Prostate gland (tissue), 2 donors: ENCODE measurements around the gene S100A5. TPM values are rescaled to one million over a fixed set of nuclear protein-coding genes. Genes with fewer than 3 reads are reported as not detected.
"Not testable (repeated sequence)": the region's sequence is repeated elsewhere in the genome, so short reads cannot be mapped to it uniquely, and the experiment has no call there.

Experiments used
- DNase-seq: peaks from one replicate; pipeline ENCODE4 v3.0.0-alpha.2; 2019; ENCODE audit warnings: low spot score
- H3K27ac ChIP-seq, 2 donors: fragments of 200-600 bp; sonication (generic); 2 replicates each; pipeline ENCODE4 v1.5.1; 2017 to 2019
- H3K27me3 ChIP-seq: fragments of 200-600 bp; sonication (generic); replicated peaks from 2 replicates; pipeline ENCODE4 v1.5.1; 2019; ENCODE audit not compliant: insufficient read depth
- H3K36me3 ChIP-seq, 2 donors: fragments of 200-600 bp; sonication (generic); 1 replicate in 1 of 2; 2 replicates in 1 of 2; pipeline versions ENCODE4 v1.5.1 to v1.8.1; 2017 to 2019
- H3K4me1 ChIP-seq: fragments of 200-600 bp; sonication (generic); replicated peaks from 2 replicates; pipeline ENCODE4 v1.5.1; 2019
- H3K4me3 ChIP-seq, 2 donors: fragments of 200-600 bp; sonication (generic); 2 replicates each; pipeline ENCODE4 v1.5.1; 2017 to 2019
- H3K9me3 ChIP-seq: fragments of 200-600 bp; sonication (generic); 2 replicates; pipeline ENCODE4 v1.5.1; 2017
- POLR2A ChIP-seq: fragments of 450-650 bp; IDR thresholded peaks from one replicate; pipeline ENCODE4 v1.6.1; 2016; ENCODE audit warnings: antibody characterized with exemption, mild to moderate bottlenecking
- POLR2AphosphoS5 ChIP-seq: sonication (generic); formaldehyde crosslinking; IDR thresholded peaks from one replicate; pipeline ENCODE4 v1.6.1; 2017; ENCODE audit warnings: antibody characterized with exemption
- WGBS: methylation state at CpG from one replicate; pipeline ENCODE4 v1.1.5; 2018; 5-methylcytosine and 5-hydroxymethylcytosine counted together
- intact Hi-C: fragments of 100-400 bp; cut with DNase I; formaldehyde crosslinking; loops from one replicate; pipeline ENCODE4 v1.14.2; 2022
- total RNA-seq, 2 donors: library from RNA; depleted of rRNA; stranded (reverse); fragments of >200 nt; gene quantifications; one replicate each; pipeline ENCODE4 v1.1.0, GENCODE V29; 2016
- TF ChIP-seq, protein P1 (sequence below), 4 experiments: fragments of 200-600 bp in 2 of 4; fragments of 450-650 bp in 2 of 4; sonication (generic) in 2 of 4; IDR thresholded peaks; 1 replicate in 3 of 4; 2 replicates in 1 of 4; pipeline ENCODE4 v1.5.1; 2016 to 2019; ENCODE audit warnings: antibody characterized with exemption in 4 of 4, mild to moderate bottlenecking in 2 of 4, moderate library complexity in 2 of 4

The S100A5 gene
- total RNA-seq, 2 donors from 2014 or later = not detected

GRCh38 chr1:153577624-153578051 lies 36.9 kb upstream of the S100A5 start:
- Histone ChIP-seq H3K4me1 (no peaks in the 10 kb centered on the region), H3K36me3 (no peaks in the 10 kb centered on the region), H3K27me3 (no peaks in the 10 kb centered on the region), H3K4me3 (no peak overlapping the region), H3K27ac (no peak overlapping the region), H3K9me3 (no peaks in the 10 kb centered on the region)
- WGBS = 40% methylated on average over 9 of the region's 9 CpGs
- intact Hi-C loops = no loop called here
- TF ChIP-seq, protein P1, sequence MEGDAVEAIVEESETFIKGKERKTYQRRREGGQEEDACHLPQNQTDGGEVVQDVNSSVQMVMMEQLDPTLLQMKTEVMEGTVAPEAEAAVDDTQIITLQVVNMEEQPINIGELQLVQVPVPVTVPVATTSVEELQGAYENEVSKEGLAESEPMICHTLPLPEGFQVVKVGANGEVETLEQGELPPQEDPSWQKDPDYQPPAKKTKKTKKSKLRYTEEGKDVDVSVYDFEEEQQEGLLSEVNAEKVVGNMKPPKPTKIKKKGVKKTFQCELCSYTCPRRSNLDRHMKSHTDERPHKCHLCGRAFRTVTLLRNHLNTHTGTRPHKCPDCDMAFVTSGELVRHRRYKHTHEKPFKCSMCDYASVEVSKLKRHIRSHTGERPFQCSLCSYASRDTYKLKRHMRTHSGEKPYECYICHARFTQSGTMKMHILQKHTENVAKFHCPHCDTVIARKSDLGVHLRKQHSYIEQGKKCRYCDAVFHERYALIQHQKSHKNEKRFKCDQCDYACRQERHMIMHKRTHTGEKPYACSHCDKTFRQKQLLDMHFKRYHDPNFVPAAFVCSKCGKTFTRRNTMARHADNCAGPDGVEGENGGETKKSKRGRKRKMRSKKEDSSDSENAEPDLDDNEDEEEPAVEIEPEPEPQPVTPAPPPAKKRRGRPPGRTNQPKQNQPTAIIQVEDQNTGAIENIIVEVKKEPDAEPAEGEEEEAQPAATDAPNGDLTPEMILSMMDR (IDR thresholded peaks at IDR 0.05) = no peak
- TF ChIP-seq POLR2A (no peak), POLR2AphosphoS5 (no peak)
- no peak for DNase-seq

DNA sequence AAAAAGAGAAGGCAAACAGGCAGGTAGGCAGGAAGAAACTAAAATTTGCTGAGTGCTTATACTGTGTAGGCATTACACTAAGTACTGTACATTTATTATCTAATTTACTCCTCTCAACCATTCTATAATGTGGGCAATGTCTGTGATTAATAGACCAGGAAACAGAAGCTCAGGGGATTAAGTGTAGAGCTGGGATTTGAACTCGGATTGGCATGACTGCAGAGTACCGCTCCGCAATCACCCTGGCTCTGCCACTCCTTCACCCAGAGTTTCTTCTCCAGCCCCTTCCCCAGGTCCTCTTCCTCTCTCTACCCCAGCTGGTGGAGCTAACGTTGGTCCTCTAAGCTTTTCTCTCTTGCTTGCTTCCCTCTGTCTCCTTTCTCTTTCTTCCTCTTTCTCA lies 36.4 kb upstream of the S100A5 start:
- no peak overlapping the region for H3K4me3 ChIP-seq
- DNase-seq = no peak
- intact Hi-C loops = no loop called here
- 75% methylated on average over 4 of the region's 4 CpGs for WGBS
- H3K36me3 ChIP-seq = no peaks in the 10 kb centered on the region
- TF ChIP-seq, protein P1 (IDR thresholded peaks at IDR 0.05) = no peak
- no peak for TF ChIP-seq POLR2AphosphoS5
- no peak for TF ChIP-seq POLR2A
- no peaks in the 10 kb centered on the region for H3K27me3 ChIP-seq
- H3K9me3 ChIP-seq = no peaks in the 10 kb centered on the region
- no peak overlapping the region for H3K27ac ChIP-seq
- no peaks in the 10 kb centered on the region for H3K4me1 ChIP-seq

DNA sequence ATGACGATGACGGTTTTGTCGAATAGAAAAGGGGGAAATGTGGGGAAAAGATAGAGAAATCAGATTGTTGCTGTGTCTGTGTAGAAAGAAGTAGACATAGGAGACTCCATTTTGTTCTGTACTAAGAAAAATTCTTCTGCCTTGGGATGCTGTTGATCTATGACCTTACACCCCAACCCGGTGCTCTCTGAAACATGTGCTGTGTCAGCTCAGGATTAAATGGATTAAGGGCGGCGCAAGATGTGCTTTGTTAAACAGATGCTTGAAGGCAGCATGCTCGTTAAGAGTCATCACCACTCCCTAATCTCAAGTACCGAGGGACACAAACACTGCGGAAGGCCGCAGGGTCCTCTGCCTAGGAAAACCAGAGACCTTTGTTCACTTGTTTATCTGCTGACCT lies 34.8 kb upstream of the S100A5 start:
- H3K27me3 ChIP-seq, H3K36me3 ChIP-seq, H3K4me1 ChIP-seq, intact Hi-C loops, H3K4me3 ChIP-seq, DNase-seq, H3K27ac ChIP-seq, H3K9me3 ChIP-seq: not testable (repeated sequence)
- 94% methylated on average over 10 of the region's 10 CpGs for WGBS

- H3K27me3 ChIP-seq, H3K9me3 ChIP-seq, DNase-seq, intact Hi-C loops, H3K27ac ChIP-seq, H3K36me3 ChIP-seq, H3K4me3 ChIP-seq, H3K4me1 ChIP-seq: not testable (repeated sequence)
- 96% methylated on average over 35 of the region's 35 CpGs for WGBS
Observed at GRCh38 chr1:153575081-153575491, 34.4 kb upstream of the S100A5 start.

GRCh38 chr1:153573351-153573750 lies 32.6 kb upstream of the S100A5 start:
- WGBS = 82% methylated on average over 3 of the region's 3 CpGs
- TF ChIP-seq POLR2AphosphoS5 (no peak), POLR2A (no peak)
- TF ChIP-seq, protein P1 (IDR thresholded peaks at IDR 0.05) = no peak

DNA sequence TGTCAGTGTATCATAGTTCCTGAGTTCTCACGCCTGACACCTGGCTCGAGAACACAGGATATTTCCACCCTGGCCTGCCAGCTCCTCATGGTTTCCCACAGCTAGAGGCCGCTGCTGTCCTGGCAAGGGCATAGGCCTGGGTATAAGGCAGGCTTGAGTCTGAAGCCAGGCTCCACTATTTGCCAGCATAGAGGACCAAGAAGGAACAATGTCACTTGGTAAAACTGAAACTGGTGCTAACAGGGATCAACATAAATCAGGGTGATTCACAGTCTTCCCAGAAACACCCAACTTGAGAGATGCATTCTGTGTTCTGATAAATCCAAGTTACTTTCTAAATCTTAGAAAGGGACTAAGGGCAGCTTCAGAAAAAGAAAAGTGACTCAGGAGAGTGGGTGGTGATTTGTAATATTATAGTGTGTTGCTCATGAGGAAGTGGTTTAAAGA lies 31.9 kb upstream of the S100A5 start:
- intact Hi-C loops = loop anchor here (5.0 kb wide), 3 partner anchors 55 to 180 kb away; partner anchors contain the start of genes ILF2, S100A1 and S100A13

More at GRCh38 chr1:153573351-153573750, 32.6 kb upstream of the S100A5 start:
- no peaks in the 10 kb centered on the region for H3K9me3 ChIP-seq
- no peak for DNase-seq
- H3K36me3 ChIP-seq = no peaks in the 10 kb centered on the region
- H3K4me1 ChIP-seq = no peaks in the 10 kb centered on the region
- H3K27ac ChIP-seq = peak overlapping the region in 1 of 2 donors; percentile 24
- no peak overlapping the region for H3K4me3 ChIP-seq
- no peaks in the 10 kb centered on the region for H3K27me3 ChIP-seq
- intact Hi-C loops = loop anchor here (5.0 kb wide), 3 partner anchors 54 to 179 kb away; partner anchors contain the start of genes ILF2, S100A1 and S100A13

More for the DNA sequence above, 31.9 kb upstream of the S100A5 start:
- DNase-seq = peak; percentile 89
- H3K9me3 ChIP-seq = no peaks in the 10 kb centered on the region
- no peaks in the 10 kb centered on the region for H3K36me3 ChIP-seq
- TF ChIP-seq POLR2AphosphoS5 (peak; percentile 92), POLR2A (no peak)
- TF ChIP-seq, protein P1 (IDR thresholded peaks at IDR 0.05) = peak in 3 of 4 experiments; percentile 90 to 94 (median 91)
- 11% methylated on average over 3 of the region's 3 CpGs for WGBS
- peak overlapping the region in 1 of 2 donors; percentile 24 for H3K27ac ChIP-seq
- H3K27me3 ChIP-seq = no peaks in the 10 kb centered on the region
- no peak overlapping the region for H3K4me3 ChIP-seq
- no peaks in the 10 kb centered on the region for H3K4me1 ChIP-seq
